H7 (cell line): ENCODE measurements around the gene AAR2. TPM values are rescaled to one million over a fixed set of nuclear protein-coding genes. Genes with fewer than 3 reads are reported as not detected.

ENCODE experiments used
- DNase-seq: peaks from one replicate; pipeline ENCODE4 v3.0.0; 2012
- H3K27me3 ChIP-seq: 2 replicates; pipeline ENCODE4 v1.6.0; 2011; ENCODE audit warnings: mild to moderate bottlenecking, low read length; ENCODE audit not compliant: control insufficient read depth, insufficient read depth
- H3K36me3 ChIP-seq: replicated peaks from 2 replicates; pipeline ENCODE4 v1.5.1; 2011; ENCODE audit warnings: low read length; ENCODE audit not compliant: control insufficient read depth, insufficient read depth
- H3K4me3 ChIP-seq: 2 replicates; pipeline ENCODE4 v1.5.1; 2011; ENCODE audit warnings: low read depth, mild to moderate bottlenecking, control low read depth, low read length, moderate library complexity; ENCODE audit not compliant: insufficient read depth
- total RNA-seq: library from RNA; depleted of rRNA; stranded (reverse); fragments of >200 nt; shearing (Covaris generic); gene quantifications from 2 replicates; pipeline ENCODE4 v1.2.3, GENCODE V29; 2014

Gene AAR2
- total RNA-seq, 1 experiment from 2014 or later, result 32.1 TPM

GRCh38 chr20:36237477-36237876 is 1.2 kb downstream of the AAR2 start:
- H3K4me3 ChIP-seq, result no peak overlapping the region; the same call in 1 of the 2 replicates
- no peak for DNase-seq
- no peaks in the 10 kb centered on the region for H3K27me3 ChIP-seq
- H3K36me3 ChIP-seq, result peaks cover 12% of the 10 kb centered on the region

- Histone ChIP-seq H3K4me3 (no peak overlapping the region), H3K27me3 (no peaks in the 10 kb centered on the region), H3K36me3 (peaks cover 12% of the 10 kb centered on the region)
- no peak for DNase-seq
Measured at GRCh38 chr20:36238153-36238552, 1.9 kb downstream of the AAR2 start.

GRCh38 chr20:36238760-36239159 is 2.5 kb downstream of the AAR2 start:
- peaks cover 14% of the 10 kb centered on the region for H3K36me3 ChIP-seq
- no peak overlapping the region for H3K4me3 ChIP-seq
- no peak for DNase-seq
- no peaks in the 10 kb centered on the region for H3K27me3 ChIP-seq

- Histone ChIP-seq H3K27me3 (no peaks in the 10 kb centered on the region), H3K4me3 (no peak overlapping the region), H3K36me3 (peaks cover 25% of the 10 kb centered on the region)
- DNase-seq, result no peak
Measured at GRCh38 chr20:36240076-36240475, 3.8 kb downstream of the AAR2 start.

GRCh38 chr20:36241678-36242077 is 5.4 kb downstream of the AAR2 start:
- H3K27me3 ChIP-seq, result no peaks in the 10 kb centered on the region
- no peak overlapping the region for H3K4me3 ChIP-seq
- no peak for DNase-seq
- peaks cover 31% of the 10 kb centered on the region for H3K36me3 ChIP-seq

- DNase-seq, result no peak
- no peaks in the 10 kb centered on the region for H3K27me3 ChIP-seq
- no peak overlapping the region for H3K4me3 ChIP-seq
- H3K36me3 ChIP-seq, result peaks cover 33% of the 10 kb centered on the region
Measured at GRCh38 chr20:36243726-36244125, 7.4 kb downstream of the AAR2 start.

GRCh38 chr20:36246401-36246800 is 10.1 kb downstream of the AAR2 start:
- H3K36me3 ChIP-seq, result peaks cover 22% of the 10 kb centered on the region
- H3K4me3 ChIP-seq, result no peak overlapping the region
- DNase-seq, result no peak
- H3K27me3 ChIP-seq, result no peaks in the 10 kb centered on the region

- H3K36me3 ChIP-seq, result peaks cover 21% of the 10 kb centered on the region
- no peak overlapping the region for H3K4me3 ChIP-seq
- no peaks in the 10 kb centered on the region for H3K27me3 ChIP-seq
- no peak for DNase-seq
Measured at GRCh38 chr20:36248836-36249235, 12.6 kb downstream of the AAR2 start.

- no peak overlapping the region for H3K4me3 ChIP-seq
- peaks cover 17% of the 10 kb centered on the region for H3K36me3 ChIP-seq
- no peaks in the 10 kb centered on the region for H3K27me3 ChIP-seq
- DNase-seq, result no peak
Measured at GRCh38 chr20:36249450-36249849, 13.2 kb downstream of the AAR2 start.

- H3K36me3 ChIP-seq, result peaks cover 13% of the 10 kb centered on the region
- no peak for DNase-seq
- H3K4me3 ChIP-seq, result no peak overlapping the region
- no peaks in the 10 kb centered on the region for H3K27me3 ChIP-seq
Measured at GRCh38 chr20:36251426-36251825, 15.1 kb downstream of the AAR2 start.

- DNase-seq, result no peak
- H3K4me3 ChIP-seq, result no peak overlapping the region
- H3K27me3 ChIP-seq, result no peaks in the 10 kb centered on the region
- H3K36me3 ChIP-seq, result peaks cover 14% of the 10 kb centered on the region
Measured at GRCh38 chr20:36252511-36252910, 16.2 kb downstream of the AAR2 start.

GRCh38 chr20:36253036-36253435 is 16.8 kb downstream of the AAR2 start:
- peaks cover 14% of the 10 kb centered on the region for H3K36me3 ChIP-seq
- no peak overlapping the region for H3K4me3 ChIP-seq
- peak; percentile 17 for DNase-seq
- no peaks in the 10 kb centered on the region for H3K27me3 ChIP-seq

GRCh38 chr20:36254076-36254475 is 17.8 kb downstream of the AAR2 start:
- H3K4me3 ChIP-seq, result no peak overlapping the region
- H3K36me3 ChIP-seq, result peaks cover 14% of the 10 kb centered on the region
- H3K27me3 ChIP-seq, result no peaks in the 10 kb centered on the region
- no peak for DNase-seq

GRCh38 chr20:36255445-36255844 is 19.2 kb downstream of the AAR2 start:
- H3K36me3 ChIP-seq, result peaks cover 14% of the 10 kb centered on the region
- no peak overlapping the region for H3K4me3 ChIP-seq
- no peak for DNase-seq
- H3K27me3 ChIP-seq, result no peaks in the 10 kb centered on the region

GRCh38 chr20:36259177-36260061 is 23.1 kb downstream of the AAR2 start:
- Histone ChIP-seq H3K36me3 (peaks cover 11% of the 10 kb centered on the region), H3K4me3 (no peak overlapping the region), H3K27me3 (no peaks in the 10 kb centered on the region)
- DNase-seq, result peak; percentile 79
